Neuron (in vitro differentiated cells): ENCODE measurements around the gene CAAP1.

ENCODE experiments used
- H2AFZ ChIP-seq: one replicate; pipeline ENCODE4 v1.6.1; 2013; ENCODE audit warnings: low read depth, mild to moderate bottlenecking, inconsistent platforms, low read length, moderate library complexity
- H3K27me3 ChIP-seq: one replicate; pipeline ENCODE4 v1.6.1; 2013; ENCODE audit warnings: low read length; ENCODE audit not compliant: insufficient read depth
- H3K36me3 ChIP-seq: one replicate; pipeline ENCODE4 v1.6.1; 2013; ENCODE audit warnings: low read length; ENCODE audit not compliant: insufficient read depth
- H3K4me1 ChIP-seq: one replicate; pipeline ENCODE4 v1.6.1; 2013; ENCODE audit warnings: low read length; ENCODE audit not compliant: insufficient read depth
- H3K4me3 ChIP-seq: 2 replicates; pipeline ENCODE4 v1.5.1; 2013; ENCODE audit warnings: mild to moderate bottlenecking, low read length, moderate library complexity
- H3K9me3 ChIP-seq: one replicate; pipeline ENCODE4 v1.6.1; 2013; ENCODE audit warnings: low read length

The CAAP1 gene, protein sequence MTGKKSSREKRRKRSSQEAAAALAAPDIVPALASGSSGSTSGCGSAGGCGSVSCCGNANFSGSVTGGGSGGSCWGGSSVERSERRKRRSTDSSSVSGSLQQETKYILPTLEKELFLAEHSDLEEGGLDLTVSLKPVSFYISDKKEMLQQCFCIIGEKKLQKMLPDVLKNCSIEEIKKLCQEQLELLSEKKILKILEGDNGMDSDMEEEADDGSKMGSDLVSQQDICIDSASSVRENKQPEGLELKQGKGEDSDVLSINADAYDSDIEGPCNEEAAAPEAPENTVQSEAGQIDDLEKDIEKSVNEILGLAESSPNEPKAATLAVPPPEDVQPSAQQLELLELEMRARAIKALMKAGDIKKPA

DNA sequence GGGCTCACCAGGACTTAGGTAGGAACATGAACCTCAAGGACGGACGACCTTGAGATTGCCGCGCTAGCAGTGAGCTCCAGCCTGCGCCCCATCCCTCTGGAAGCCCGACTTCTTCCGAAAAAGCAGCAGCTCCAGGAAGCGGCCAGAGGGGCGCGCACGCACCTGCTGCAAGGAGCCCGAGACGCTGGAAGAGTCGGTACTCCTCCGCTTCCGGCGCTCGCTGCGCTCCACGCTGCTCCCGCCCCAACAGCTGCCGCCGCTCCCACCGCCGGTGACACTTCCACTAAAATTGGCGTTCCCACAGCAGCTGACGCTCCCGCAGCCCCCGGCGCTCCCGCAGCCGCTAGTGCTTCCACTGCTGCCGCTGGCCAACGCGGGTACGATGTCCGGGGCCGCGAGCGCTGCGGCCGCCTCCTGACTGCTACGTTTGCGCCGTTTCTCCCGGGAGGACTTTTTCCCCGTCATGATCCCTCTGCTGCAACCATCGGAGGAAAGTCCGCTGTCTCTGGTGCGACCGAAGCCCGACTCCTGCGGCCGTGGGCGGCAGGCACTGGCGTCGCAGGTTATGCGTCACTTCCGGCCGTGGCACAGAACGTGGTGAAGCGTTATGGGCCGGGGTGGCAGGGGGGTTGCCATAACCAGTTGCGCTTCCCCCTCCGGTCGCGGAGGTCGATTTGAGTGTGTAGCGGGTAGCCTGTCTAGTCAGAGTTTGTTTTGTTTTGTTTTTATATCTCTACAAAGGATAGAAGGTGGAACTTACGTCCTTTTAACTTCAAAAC is at the start of gene CAAP1:
CAAP1 (minus strand) TSS at position 552 of the 779 bp plus-strand sequence; CDS start at position 465, 87 bp downstream.
- H3K4me1 ChIP-seq: peaks cover 8% of the 10 kb centered on the region
- H3K4me3 ChIP-seq: peak within 1 kb of the TSS; percentile 92
- H3K36me3 ChIP-seq: no peaks in the 10 kb centered on the region
- H2AFZ ChIP-seq: peak within 1 kb of the TSS; percentile 87
- no peaks in the 10 kb centered on the region for H3K9me3 ChIP-seq
- no peaks in the 10 kb centered on the region for H3K27me3 ChIP-seq

DNA sequence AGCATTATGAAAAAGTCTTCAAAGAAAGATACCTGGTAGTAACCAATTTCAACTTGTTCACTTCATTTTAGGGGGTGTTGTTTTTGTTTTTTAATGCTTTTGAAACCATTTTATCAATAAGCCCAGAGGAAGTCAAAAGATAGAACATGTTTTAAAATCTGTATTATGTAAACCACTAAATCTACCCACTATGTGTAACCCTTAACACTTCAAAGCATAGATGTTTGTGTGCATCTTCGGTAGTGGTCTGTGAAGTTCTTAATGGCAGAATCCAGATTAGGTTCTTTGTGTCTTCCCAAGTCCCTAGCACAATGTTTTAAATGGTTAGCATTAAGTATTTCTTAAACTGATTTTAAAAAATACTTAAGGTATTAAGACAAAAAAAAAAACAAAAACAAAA is 48.2 kb upstream of the CAAP1 start:
- no peaks in the 10 kb centered on the region for H3K27me3 ChIP-seq
- no peak overlapping the region for H2AFZ ChIP-seq
- peaks cover 4% of the 10 kb centered on the region for H3K36me3 ChIP-seq
- peaks cover 1% of the 10 kb centered on the region for H3K9me3 ChIP-seq
- no peak overlapping the region for H3K4me3 ChIP-seq
- peaks cover 16% of the 10 kb centered on the region for H3K4me1 ChIP-seq

DNA sequence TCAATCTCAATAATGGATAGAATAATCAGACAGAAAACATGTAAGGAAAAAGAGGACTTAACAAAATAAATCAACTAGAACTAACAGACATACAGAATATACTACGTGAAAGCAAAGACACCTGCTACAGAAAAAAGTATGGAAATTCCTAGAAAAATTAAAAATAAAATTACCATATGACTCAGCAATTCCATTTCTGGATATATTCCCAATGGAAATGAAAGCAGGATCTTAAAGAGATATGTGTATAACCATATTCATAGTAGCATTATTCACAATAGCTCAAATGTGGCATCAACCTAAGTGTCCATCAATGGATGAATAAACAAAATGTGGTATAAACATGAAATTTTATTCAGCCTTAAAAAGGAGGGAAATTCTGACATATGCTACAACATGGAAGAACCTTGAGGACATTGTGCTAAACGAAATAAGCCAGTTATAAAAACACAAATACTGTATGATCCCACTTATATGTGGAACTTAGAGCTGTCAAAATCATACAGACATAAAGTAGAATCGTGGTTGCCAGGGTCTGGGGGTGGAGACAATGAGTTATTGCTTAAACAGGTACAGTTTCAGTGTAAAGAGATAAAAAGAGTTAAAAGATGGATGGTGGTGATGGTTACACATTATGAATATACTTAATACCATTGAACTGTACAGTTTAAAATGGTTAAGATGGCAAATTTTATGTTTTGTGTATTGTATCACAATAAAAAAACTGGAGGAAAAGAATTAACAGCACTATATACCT is 47.5 kb upstream of the CAAP1 start:
- Histone ChIP-seq H3K27me3 (no peaks in the 10 kb centered on the region), H3K9me3 (peaks cover 1% of the 10 kb centered on the region), H2AFZ (no peak overlapping the region), H3K4me3 (no peak overlapping the region), H3K36me3 (peaks cover 6% of the 10 kb centered on the region), H3K4me1 (peaks cover 9% of the 10 kb centered on the region)

DNA sequence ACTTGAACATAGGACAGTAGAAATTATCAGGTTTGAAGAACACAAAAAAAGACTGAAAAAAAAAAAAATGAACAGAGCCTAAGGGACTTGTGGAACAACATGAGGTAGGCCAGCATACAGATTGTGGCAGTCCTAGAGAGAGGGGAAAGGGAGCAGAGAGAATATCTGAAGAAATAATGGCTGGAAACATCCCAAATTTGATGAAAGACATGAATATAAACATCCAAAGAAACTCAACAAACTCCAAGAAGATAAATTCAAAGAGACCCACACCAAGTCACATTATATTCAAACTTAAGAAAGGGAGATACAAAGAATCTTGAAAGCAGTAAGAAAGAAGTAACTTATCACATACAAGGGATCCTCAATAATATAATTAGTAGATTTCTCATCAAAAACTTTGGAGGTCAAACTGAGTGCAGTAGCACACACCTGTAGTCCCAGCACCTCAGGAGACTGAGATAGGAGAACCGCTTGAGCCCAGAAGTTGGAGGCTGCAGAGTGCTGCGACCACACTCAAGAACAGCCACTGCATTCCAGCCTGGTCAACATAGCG is 45.3 kb upstream of the CAAP1 start:
- no peak overlapping the region for H3K4me3 ChIP-seq
- H3K4me1 ChIP-seq: no peaks in the 10 kb centered on the region
- H3K27me3 ChIP-seq: no peaks in the 10 kb centered on the region

DNA sequence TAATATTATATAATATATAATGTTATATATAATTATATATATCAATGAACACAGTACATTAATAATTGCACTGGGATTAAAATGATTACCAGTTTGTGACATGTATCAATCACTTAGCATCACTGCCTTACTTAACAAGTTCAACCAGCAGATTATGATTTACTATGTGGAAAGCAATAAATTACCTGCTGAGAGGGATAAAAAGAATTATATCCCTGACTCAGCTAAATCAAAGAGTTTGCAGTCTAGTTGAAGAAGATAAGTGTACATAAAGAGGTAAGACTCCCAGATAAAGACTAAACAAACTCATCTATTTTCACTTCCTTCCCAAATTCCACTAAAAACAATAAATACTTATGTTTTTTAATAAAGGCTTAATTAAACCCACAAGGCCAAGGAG is 43.2 kb upstream of the CAAP1 start:
- H3K27me3 ChIP-seq: no peaks in the 10 kb centered on the region
- no peaks in the 10 kb centered on the region for H3K4me1 ChIP-seq
- no peak overlapping the region for H3K4me3 ChIP-seq
- H3K9me3 ChIP-seq: peaks cover 1% of the 10 kb centered on the region
- peaks cover 11% of the 10 kb centered on the region for H3K36me3 ChIP-seq
- H2AFZ ChIP-seq: no peak overlapping the region

More for the DNA sequence above, 45.3 kb upstream of the CAAP1 start:
- peaks cover 4% of the 10 kb centered on the region for H3K36me3 ChIP-seq
- H2AFZ ChIP-seq: no peak overlapping the region
- H3K9me3 ChIP-seq: peaks cover 1% of the 10 kb centered on the region

DNA sequence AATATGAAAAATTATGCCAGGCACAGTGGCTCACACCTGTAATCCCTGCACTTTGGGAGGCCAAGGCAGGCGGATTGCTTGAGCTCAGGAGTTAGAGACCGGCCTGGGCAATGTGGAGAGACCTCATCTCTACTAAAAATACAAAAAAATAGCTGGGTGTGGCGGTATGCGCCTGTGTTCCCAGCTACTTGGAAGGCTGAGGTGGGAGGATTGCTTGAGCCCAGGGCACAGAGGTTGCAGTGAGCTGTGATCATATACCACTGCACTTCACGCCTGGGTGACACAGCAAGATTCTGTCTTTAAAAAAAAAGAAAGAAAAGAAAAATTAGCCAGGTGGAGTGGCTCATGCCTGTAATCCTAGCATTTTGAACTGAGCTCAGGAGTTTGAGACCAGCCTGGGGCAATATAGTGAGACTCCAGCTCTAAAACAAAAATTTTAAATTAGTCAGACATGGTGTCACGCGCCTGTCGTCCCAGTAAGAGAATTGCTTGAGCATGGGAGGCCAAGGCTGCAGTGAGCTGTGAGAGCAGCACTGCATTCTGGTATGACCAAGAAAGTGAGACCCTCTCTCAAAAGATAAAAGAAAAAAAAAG is 36.4 kb upstream of the CAAP1 start:
- Histone ChIP-seq H3K27me3 (no peaks in the 10 kb centered on the region), H2AFZ (no peak overlapping the region), H3K4me3 (no peak overlapping the region), H3K4me1 (no peaks in the 10 kb centered on the region), H3K36me3 (peaks cover 41% of the 10 kb centered on the region), H3K9me3 (no peaks in the 10 kb centered on the region)

DNA sequence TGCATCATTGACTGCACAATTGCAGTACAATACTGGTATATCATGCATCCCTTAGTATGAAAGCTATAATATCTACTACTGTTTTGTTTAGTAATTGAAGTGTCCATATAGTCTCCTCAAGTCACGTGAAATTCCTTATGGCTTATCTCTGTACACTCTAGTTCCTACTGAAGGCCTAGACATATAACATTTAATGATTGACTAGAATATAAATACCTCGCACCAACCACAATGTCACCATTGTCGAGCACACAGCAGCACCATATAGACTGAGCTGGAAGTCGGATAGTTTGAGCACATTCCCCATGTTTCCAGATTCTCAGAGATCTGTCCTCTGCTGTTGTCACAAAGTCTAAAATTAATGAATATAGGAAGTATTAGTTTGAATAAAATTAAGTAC is 33.0 kb upstream of the CAAP1 start:
- H3K4me1 ChIP-seq: no peaks in the 10 kb centered on the region
- peaks cover 66% of the 10 kb centered on the region for H3K36me3 ChIP-seq
- no peaks in the 10 kb centered on the region for H3K9me3 ChIP-seq
- H3K4me3 ChIP-seq: no peak overlapping the region
- no peaks in the 10 kb centered on the region for H3K27me3 ChIP-seq
- no peak overlapping the region for H2AFZ ChIP-seq

DNA sequence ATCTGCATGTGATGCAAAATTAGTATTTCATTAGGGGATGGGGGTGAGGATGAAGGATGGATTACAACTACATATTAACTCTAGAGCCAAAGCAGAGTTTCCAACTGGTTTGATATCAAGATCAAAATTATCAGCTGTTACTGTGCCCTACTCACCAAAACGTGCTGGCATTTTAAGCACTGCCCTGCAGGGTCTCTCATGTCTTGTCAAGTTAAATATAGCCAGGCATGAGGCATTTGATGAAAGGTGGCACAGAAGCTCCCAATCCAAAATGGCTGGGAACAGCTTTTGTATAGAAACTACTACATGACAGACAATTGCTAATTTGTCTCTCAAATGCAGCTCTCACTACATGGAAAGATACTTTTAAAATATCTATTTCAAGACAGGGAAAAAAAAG is 27.1 kb upstream of the CAAP1 start:
- Histone ChIP-seq H3K36me3 (peaks cover 85% of the 10 kb centered on the region), H3K9me3 (no peaks in the 10 kb centered on the region)

DNA sequence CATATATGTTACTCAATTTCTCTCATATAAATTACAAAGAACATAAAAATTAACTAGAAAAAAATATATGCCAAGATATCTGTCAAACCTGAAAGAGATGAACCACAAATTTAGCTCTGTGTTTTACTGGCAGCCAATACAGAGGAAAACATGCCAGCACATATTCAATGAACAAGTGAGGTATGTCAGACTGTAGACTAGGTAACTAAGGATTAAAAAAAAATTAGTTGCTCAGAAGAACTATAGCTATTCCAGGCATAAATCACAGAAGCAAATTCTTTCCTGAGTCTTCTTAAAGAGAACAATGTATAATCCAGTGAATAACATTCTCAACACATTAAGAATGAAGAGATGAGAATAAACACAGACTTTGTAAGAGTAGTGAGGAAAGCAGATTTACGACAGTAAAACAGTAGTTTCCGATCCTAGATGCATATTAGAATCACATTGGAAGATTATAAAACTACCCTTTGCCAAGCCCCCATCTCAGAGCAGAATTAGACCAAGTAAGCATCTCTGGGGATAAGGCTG is 20.6 kb upstream of the CAAP1 start:
- H3K36me3 ChIP-seq: peaks cover 31% of the 10 kb centered on the region
- H3K4me3 ChIP-seq: no peak overlapping the region
- H3K9me3 ChIP-seq: no peaks in the 10 kb centered on the region
- no peaks in the 10 kb centered on the region for H3K27me3 ChIP-seq
- H2AFZ ChIP-seq: no peak overlapping the region
- H3K4me1 ChIP-seq: no peaks in the 10 kb centered on the region

More for the DNA sequence above, 27.1 kb upstream of the CAAP1 start:
- Histone ChIP-seq H3K4me1 (no peaks in the 10 kb centered on the region), H3K27me3 (no peaks in the 10 kb centered on the region), H2AFZ (no peak overlapping the region), H3K4me3 (no peak overlapping the region)

DNA sequence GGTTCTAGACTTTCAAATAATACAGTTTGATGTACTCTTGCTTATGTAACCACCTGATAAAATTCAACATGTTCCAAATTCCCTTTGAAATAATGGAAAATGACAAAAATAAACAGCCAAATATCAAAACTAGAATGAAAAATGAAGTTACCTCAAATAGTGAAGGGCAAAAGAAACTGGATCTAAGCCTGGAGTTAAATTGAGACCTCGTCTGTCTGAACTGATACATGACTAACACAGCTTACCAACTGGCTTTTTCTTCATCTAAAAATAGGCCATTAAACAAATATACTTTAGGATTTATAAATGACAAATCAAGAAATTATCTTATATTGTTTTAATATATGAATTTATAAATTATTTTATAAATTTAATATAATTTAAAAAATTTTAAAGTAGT is 12.1 kb upstream of the CAAP1 start:
- Histone ChIP-seq H3K36me3 (peaks cover 32% of the 10 kb centered on the region), H2AFZ (no peak overlapping the region), H3K4me1 (no peaks in the 10 kb centered on the region), H3K27me3 (no peaks in the 10 kb centered on the region), H3K9me3 (no peaks in the 10 kb centered on the region), H3K4me3 (no peak overlapping the region)

DNA sequence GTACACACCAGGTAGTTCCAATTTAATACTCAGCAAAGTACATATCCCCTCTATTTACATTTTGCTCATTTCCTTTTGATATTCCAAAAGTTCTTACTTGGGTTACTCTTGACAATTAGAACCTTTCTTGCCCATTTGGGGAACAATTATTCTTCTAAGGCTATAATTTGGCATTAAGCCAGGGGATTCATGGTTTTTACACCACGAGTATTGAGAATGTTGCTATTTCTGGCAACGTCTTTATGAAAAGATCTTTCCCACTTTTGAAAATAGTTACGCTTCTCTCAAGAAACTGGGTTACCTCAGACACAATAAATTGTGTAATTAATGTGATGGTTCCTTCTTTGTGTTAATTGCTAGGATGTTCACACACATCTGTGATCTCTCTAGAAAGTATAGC is 11.5 kb upstream of the CAAP1 start:
- Histone ChIP-seq H3K36me3 (peaks cover 30% of the 10 kb centered on the region), H2AFZ (no peak overlapping the region), H3K9me3 (no peaks in the 10 kb centered on the region), H3K4me3 (no peak overlapping the region), H3K27me3 (no peaks in the 10 kb centered on the region), H3K4me1 (no peaks in the 10 kb centered on the region)

DNA sequence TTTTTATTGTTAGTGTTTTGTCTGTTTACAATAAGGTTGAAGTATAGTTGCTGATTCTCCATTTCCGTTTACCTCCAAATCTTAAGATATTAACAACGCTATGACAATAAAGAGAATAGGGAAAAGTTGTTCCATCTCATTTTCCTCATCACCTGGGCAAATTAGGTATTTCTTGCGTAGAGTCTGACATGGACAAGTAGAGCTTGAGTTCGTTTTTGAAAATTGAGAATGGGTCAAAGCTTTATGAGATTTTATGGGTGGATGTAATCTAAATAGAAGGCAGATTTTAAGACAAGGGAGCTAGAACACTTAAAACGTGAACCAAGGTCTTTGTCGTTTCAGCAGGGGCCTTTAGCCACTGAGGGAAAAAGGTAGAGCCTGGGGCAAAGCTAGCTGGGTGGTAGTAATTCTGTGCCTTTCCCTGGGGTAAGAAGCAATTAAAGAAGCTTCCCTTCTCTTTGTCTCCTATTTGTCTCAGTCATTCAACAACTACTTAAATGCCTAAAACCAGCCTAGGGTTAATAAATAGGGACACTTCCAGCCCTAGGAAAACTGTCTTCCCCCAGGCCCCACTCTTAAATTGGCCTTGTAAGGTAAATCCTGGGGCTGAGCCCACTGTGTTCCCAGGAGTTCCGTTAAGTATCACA is 551 bp upstream of the CAAP1 start:
- Histone ChIP-seq H2AFZ (peak overlapping the region; percentile 87), H3K27me3 (no peaks in the 10 kb centered on the region), H3K9me3 (no peaks in the 10 kb centered on the region), H3K36me3 (no peaks in the 10 kb centered on the region), H3K4me3 (peak overlapping the region; percentile 92), H3K4me1 (peaks cover 8% of the 10 kb centered on the region)
